KMS-11 (cell line): ENCODE measurements around the gene UQCRC1.

Source experiments
- H2AFZ ChIP-seq: fragments of 200-600 bp; sonication (generic); 2 replicates; pipeline ENCODE4 v1.6.1; 2016; ENCODE audit warnings: antibody characterized with exemption, mixed run types, low read depth
- H3K27ac ChIP-seq: fragments of 200-600 bp; sonication (generic); 2 replicates; pipeline ENCODE4 v1.6.1; 2016; ENCODE audit warnings: mild to moderate bottlenecking, mixed run types
- H3K27me3 ChIP-seq: fragments of 200-600 bp; sonication (generic); 2 replicates; pipeline ENCODE4 v1.6.1; 2017; ENCODE audit warnings: mild to moderate bottlenecking, low read depth, mixed run types, moderate library complexity; ENCODE audit not compliant: insufficient read depth
- H3K36me3 ChIP-seq: fragments of 200-600 bp; sonication (generic); 2 replicates; pipeline ENCODE4 v1.6.1; 2017; ENCODE audit warnings: mild to moderate bottlenecking, mixed run types; ENCODE audit not compliant: insufficient read depth
- H3K4me1 ChIP-seq: fragments of 200-600 bp; sonication (generic); 2 replicates; pipeline ENCODE4 v1.6.1; 2016; ENCODE audit warnings: mild to moderate bottlenecking, low read depth, mixed run types; ENCODE audit not compliant: poor library complexity, severe bottlenecking
- H3K4me2 ChIP-seq: fragments of 200-600 bp; sonication (generic); 2 replicates; pipeline ENCODE4 v1.7.0; 2016; ENCODE audit warnings: mild to moderate bottlenecking, mixed run types
- H3K4me3 ChIP-seq: fragments of 200-600 bp; sonication (generic); IDR thresholded peaks from 2 replicates; pipeline ENCODE4 v1.6.1; 2017; ENCODE audit warnings: low read depth, low read length, mixed read lengths; ENCODE audit not compliant: insufficient read depth
- H3K79me2 ChIP-seq: fragments of 200-600 bp; sonication (generic); 2 replicates; pipeline ENCODE4 v1.6.1; 2016; ENCODE audit warnings: low read depth, mixed run types; ENCODE audit not compliant: insufficient read depth
- H3K9ac ChIP-seq: fragments of 200-600 bp; sonication (generic); 2 replicates; pipeline ENCODE4 v1.6.1; 2016; ENCODE audit warnings: mild to moderate bottlenecking, mixed run types
- H4K20me1 ChIP-seq: fragments of 200-600 bp; sonication (generic); 2 replicates; pipeline ENCODE4 v1.6.1; 2016; ENCODE audit warnings: mild to moderate bottlenecking, mixed run types; ENCODE audit not compliant: insufficient read depth
- TF ChIP-seq, protein P1 (sequence below): fragments of 200-600 bp; sonication (generic); conservative IDR thresholded peaks from 2 replicates; pipeline ENCODE4 v1.6.1; 2017; ENCODE audit warnings: low read depth, mild to moderate bottlenecking, antibody characterized with exemption, low read length, moderate library complexity, mixed read lengths

The UQCRC1 gene

DNA sequence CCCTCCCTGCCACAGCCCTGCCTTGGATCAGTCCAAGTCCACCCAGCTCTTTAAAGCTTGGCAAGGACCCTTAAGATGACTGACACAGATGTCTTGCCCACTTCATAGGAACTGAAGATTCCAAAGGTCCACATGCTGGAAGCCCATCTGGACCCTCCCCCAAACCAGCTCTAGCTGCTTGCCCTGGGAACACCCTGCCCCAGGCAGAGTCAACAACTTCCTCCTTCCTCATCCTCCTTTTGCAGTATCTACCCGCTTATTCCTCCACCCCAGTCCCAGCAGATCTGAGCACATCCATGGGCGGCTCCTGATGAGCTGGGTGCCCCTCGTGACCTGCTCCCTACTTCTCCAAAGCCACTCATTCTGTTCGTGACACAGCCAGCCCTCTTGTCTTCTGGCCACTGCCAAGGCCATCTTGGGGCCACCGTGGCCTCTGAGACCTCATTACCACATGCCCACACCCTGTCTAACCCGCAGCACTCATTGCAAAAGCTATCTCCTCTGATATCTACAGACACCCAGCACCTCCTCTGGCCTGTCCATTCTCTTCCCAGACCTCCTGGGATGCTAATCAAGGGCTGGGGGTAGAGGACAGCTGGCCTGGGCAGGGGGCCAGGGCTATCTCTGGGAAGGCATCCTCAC, 50.8 kb downstream of the UQCRC1 start:
- H4K20me1 ChIP-seq, result no peaks in the 10 kb centered on the region
- TF ChIP-seq, protein P1, sequence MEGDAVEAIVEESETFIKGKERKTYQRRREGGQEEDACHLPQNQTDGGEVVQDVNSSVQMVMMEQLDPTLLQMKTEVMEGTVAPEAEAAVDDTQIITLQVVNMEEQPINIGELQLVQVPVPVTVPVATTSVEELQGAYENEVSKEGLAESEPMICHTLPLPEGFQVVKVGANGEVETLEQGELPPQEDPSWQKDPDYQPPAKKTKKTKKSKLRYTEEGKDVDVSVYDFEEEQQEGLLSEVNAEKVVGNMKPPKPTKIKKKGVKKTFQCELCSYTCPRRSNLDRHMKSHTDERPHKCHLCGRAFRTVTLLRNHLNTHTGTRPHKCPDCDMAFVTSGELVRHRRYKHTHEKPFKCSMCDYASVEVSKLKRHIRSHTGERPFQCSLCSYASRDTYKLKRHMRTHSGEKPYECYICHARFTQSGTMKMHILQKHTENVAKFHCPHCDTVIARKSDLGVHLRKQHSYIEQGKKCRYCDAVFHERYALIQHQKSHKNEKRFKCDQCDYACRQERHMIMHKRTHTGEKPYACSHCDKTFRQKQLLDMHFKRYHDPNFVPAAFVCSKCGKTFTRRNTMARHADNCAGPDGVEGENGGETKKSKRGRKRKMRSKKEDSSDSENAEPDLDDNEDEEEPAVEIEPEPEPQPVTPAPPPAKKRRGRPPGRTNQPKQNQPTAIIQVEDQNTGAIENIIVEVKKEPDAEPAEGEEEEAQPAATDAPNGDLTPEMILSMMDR, result no peak
- no peak overlapping the region for H3K4me2 ChIP-seq
- H3K79me2 ChIP-seq, result no peaks in the 10 kb centered on the region
- H3K27me3 ChIP-seq, result no peaks in the 10 kb centered on the region
- H2AFZ ChIP-seq, result no peak overlapping the region
- H3K27ac ChIP-seq, result no peak overlapping the region
- H3K9ac ChIP-seq, result no peak overlapping the region
- H3K36me3 ChIP-seq, result no peaks in the 10 kb centered on the region
- H3K4me1 ChIP-seq, result peaks cover 3% of the 10 kb centered on the region
- H3K4me3 ChIP-seq, result no peak overlapping the region

DNA sequence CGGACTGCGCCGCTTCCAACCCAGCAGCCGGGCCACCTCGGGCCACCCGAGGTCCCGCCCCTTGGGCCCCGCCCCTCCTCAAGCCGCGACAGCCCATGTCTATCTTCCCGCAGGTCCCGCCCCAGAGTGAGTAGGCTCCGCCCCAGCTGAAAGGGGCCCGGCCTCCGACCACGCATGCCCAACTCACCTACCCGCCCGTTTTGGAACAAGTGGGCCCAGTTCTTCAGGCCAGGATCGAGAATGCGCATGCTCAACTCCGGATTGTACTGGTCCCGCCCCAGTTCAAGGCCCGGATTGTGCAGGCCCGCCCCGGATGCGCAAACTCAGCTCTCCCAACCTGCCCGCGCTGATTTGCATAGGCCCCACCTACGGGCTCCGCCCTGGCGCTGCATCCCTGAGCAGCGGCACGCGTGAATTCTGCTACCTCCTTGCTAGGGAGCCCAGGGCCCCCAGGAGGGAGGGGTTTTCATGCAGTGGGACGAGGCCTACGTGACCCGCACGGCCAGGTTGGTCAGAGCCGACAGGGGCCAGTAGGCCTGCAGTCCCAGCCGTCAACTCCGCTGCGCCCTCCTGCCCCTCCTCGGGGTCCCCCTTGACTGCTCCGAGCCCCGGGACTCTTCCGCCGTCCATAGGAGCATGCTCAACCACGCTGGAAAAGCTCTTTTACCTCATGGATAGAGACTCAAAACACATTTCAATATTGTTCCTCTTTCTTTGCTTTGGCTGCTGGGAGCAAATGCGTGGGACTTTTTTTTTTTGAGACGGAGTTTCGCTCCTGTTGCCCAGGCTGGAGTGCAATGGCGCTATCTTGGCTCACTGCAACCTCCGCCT, 52.4 kb downstream of the UQCRC1 start, which contains the start of gene PFKFB4:
Gene PFKFB4, minus strand, starts transcription at position 8 of the 831 bp plus-strand sequence. CDS start 26 bp downstream, outside the sequence.
- peak within 1 kb of the TSS; percentile 82 for H2AFZ ChIP-seq

DNA sequence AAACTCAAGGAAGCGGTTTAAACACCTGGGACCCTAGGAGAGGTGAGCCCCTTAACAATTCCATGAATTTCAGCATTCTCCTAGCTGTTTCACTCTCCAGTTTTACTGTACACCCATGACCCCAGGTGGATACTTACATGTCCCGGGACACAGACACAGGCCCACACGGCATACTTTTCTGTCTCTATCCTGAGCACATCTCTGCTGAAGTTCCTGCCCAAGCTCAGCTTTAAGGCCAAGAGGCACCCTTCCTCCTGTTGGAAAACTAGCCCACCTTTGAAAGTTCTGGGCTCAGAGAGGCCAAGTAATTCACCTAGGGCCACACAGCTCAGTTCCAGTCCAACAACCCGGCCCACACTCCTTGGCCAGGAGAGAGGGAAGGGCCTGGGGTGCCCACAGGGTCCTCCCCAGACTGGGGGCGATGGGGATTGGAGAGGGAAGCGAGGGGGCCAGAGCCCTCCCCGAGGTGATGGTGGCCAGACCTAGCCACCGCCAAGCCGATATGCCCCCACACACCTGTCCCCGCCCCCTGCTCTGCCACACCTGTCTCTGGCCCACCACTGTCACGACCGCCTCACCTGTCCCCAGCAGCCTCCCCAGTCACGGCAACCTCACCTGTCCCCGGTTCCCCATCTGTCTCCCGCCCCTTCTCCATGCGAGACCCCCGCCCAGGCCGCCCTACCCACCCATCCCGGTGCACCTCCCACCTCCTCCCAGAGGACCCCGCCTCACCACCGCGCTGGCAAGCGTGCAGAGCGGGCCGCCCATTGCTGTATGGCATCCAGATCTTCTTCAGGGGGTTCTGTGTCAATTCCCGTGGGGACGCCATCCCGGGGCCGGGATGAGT, 53.3 kb downstream of the UQCRC1 start:
- H3K4me1 ChIP-seq, result peaks cover 3% of the 10 kb centered on the region
- no peaks in the 10 kb centered on the region for H3K36me3 ChIP-seq
- H3K4me3 ChIP-seq, result no peak overlapping the region
- 0 out of 2 replicates have a peak overlapping the region, but pooled peaks have one; percentile 21 for H3K4me2 ChIP-seq
- TF ChIP-seq, protein P1, result no peak
- no peaks in the 10 kb centered on the region for H4K20me1 ChIP-seq
- no peaks in the 10 kb centered on the region for H3K79me2 ChIP-seq
- H3K9ac ChIP-seq, result no peak overlapping the region
- H2AFZ ChIP-seq, result peak overlapping the region; percentile 34; the same call in 1 of the 2 replicates
- no peak overlapping the region for H3K27ac ChIP-seq
- H3K27me3 ChIP-seq, result no peaks in the 10 kb centered on the region

More for the DNA sequence above, 52.4 kb downstream of the UQCRC1 start, which contains the start of gene PFKFB4:
- H4K20me1 ChIP-seq, result no peaks in the 10 kb centered on the region
- H3K4me2 ChIP-seq, result peak within 1 kb of the TSS; percentile 76
- H3K36me3 ChIP-seq, result no peaks in the 10 kb centered on the region
- peaks cover 3% of the 10 kb centered on the region for H3K4me1 ChIP-seq
- no peaks in the 10 kb centered on the region for H3K27me3 ChIP-seq
- TF ChIP-seq, protein P1, result no peak
- H3K27ac ChIP-seq, result peak within 1 kb of the TSS; percentile 32; the same call in 1 of the 2 replicates
- no peaks in the 10 kb centered on the region for H3K79me2 ChIP-seq
- H3K4me3 ChIP-seq, result peak within 1 kb of the TSS; percentile 77
- H3K9ac ChIP-seq, result peak within 1 kb of the TSS; percentile 10; the same call in 1 of the 2 replicates
